ENCODE data around the gene PPP3R1. TPM values are rescaled to one million over a fixed set of nuclear protein-coding genes. Genes with fewer than 3 reads are reported as not detected.

The PPP3R1 gene
- total and polyA plus RNA-seq, 2 experiments from 2014 or later: 7.9 to 49.6 TPM

DNA sequence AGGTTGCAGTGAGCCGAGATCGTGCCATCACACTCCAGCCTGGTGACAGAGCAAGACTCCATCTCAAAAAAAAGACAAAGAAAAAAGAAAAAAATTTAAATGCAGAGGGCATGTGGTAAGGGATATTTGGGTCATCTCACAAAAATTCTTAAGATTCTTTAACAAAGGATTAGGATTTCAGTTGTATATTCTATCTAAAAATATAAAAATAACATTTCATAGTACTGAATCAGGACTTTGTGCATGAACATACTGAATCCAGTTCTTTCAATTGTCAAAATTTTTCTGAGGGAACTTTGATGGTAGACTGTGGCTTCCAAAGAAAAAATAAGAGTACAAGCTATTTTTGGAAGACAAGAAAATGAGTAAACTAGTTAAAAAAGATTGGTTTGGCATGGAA is 6.5 kb upstream of the PPP3R1 start (continued):
- TF ChIP-seq, protein P1, sequence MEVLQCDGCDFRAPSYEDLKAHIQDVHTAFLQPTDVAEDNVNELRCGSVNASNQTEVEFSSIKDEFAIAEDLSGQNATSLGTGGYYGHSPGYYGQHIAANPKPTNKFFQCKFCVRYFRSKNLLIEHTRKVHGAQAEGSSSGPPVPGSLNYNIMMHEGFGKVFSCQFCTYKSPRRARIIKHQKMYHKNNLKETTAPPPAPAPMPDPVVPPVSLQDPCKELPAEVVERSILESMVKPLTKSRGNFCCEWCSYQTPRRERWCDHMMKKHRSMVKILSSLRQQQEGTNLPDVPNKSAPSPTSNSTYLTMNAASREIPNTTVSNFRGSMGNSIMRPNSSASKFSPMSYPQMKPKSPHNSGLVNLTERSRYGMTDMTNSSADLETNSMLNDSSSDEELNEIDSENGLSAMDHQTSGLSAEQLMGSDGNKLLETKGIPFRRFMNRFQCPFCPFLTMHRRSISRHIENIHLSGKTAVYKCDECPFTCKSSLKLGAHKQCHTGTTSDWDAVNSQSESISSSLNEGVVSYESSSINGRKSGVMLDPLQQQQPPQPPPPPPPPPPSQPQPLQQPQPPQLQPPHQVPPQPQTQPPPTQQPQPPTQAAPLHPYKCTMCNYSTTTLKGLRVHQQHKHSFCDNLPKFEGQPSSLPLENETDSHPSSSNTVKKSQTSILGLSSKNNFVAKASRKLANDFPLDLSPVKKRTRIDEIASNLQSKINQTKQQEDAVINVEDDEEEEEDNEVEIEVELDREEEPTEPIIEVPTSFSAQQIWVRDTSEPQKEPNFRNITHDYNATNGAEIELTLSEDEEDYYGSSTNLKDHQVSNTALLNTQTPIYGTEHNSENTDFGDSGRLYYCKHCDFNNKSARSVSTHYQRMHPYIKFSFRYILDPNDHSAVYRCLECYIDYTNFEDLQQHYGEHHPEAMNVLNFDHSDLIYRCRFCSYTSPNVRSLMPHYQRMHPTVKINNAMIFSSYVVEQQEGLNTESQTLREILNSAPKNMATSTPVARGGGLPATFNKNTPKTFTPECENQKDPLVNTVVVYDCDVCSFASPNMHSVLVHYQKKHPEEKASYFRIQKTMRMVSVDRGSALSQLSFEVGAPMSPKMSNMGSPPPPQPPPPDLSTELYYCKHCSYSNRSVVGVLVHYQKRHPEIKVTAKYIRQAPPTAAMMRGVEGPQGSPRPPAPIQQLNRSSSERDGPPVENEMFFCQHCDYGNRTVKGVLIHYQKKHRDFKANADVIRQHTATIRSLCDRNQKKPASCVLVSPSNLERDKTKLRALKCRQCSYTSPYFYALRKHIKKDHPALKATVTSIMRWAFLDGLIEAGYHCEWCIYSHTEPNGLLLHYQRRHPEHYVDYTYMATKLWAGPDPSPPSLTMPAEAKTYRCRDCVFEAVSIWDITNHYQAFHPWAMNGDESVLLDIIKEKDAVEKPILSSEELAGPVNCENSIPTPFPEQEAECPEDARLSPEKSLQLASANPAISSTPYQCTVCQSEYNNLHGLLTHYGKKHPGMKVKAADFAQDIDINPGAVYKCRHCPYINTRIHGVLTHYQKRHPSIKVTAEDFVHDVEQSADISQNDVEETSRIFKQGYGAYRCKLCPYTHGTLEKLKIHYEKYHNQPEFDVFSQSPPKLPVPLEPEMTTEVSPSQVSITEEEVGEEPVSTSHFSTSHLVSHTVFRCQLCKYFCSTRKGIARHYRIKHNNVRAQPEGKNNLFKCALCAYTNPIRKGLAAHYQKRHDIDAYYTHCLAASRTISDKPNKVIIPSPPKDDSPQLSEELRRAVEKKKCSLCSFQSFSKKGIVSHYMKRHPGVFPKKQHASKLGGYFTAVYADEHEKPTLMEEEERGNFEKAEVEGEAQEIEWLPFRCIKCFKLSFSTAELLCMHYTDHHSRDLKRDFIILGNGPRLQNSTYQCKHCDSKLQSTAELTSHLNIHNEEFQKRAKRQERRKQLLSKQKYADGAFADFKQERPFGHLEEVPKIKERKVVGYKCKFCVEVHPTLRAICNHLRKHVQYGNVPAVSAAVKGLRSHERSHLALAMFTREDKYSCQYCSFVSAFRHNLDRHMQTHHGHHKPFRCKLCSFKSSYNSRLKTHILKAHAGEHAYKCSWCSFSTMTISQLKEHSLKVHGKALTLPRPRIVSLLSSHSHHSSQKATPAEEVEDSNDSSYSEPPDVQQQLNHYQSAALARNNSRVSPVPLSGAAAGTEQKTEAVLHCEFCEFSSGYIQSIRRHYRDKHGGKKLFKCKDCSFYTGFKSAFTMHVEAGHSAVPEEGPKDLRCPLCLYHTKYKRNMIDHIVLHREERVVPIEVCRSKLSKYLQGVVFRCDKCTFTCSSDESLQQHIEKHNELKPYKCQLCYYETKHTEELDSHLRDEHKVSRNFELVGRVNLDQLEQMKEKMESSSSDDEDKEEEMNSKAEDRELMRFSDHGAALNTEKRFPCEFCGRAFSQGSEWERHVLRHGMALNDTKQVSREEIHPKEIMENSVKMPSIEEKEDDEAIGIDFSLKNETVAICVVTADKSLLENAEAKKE (CRISPR knock-in tag; IDR thresholded peaks at IDR 0.05): no peak
- no peak for TF ChIP-seq ZNF114 (CRISPR knock-in tag; IDR thresholded peaks at IDR 0.05)
- TF ChIP-seq ZNF331 (CRISPR knock-in tag; IDR thresholded peaks at IDR 0.05; ENCODE audit: low read depth): no peak
- TF ChIP-seq, protein P2, sequence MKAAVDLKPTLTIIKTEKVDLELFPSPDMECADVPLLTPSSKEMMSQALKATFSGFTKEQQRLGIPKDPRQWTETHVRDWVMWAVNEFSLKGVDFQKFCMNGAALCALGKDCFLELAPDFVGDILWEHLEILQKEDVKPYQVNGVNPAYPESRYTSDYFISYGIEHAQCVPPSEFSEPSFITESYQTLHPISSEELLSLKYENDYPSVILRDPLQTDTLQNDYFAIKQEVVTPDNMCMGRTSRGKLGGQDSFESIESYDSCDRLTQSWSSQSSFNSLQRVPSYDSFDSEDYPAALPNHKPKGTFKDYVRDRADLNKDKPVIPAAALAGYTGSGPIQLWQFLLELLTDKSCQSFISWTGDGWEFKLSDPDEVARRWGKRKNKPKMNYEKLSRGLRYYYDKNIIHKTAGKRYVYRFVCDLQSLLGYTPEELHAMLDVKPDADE (IDR thresholded peaks at IDR 0.05): no peak
- TF ChIP-seq, protein P3, sequence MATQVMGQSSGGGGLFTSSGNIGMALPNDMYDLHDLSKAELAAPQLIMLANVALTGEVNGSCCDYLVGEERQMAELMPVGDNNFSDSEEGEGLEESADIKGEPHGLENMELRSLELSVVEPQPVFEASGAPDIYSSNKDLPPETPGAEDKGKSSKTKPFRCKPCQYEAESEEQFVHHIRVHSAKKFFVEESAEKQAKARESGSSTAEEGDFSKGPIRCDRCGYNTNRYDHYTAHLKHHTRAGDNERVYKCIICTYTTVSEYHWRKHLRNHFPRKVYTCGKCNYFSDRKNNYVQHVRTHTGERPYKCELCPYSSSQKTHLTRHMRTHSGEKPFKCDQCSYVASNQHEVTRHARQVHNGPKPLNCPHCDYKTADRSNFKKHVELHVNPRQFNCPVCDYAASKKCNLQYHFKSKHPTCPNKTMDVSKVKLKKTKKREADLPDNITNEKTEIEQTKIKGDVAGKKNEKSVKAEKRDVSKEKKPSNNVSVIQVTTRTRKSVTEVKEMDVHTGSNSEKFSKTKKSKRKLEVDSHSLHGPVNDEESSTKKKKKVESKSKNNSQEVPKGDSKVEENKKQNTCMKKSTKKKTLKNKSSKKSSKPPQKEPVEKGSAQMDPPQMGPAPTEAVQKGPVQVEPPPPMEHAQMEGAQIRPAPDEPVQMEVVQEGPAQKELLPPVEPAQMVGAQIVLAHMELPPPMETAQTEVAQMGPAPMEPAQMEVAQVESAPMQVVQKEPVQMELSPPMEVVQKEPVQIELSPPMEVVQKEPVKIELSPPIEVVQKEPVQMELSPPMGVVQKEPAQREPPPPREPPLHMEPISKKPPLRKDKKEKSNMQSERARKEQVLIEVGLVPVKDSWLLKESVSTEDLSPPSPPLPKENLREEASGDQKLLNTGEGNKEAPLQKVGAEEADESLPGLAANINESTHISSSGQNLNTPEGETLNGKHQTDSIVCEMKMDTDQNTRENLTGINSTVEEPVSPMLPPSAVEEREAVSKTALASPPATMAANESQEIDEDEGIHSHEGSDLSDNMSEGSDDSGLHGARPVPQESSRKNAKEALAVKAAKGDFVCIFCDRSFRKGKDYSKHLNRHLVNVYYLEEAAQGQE (IDR thresholded peaks at IDR 0.05; ENCODE audit: unreplicated experiment): no peak
